Hepatocyte (in vitro differentiated cells): ENCODE results near the gene RNFT2. TPM values are rescaled to one million over a fixed set of nuclear protein-coding genes. Genes with fewer than 3 reads are reported as not detected.

Source experiments
- DNase-seq: peaks from one replicate; pipeline ENCODE4 v3.0.0-alpha.2; 2016; ENCODE audit warnings: low spot score
- H2AFZ ChIP-seq: fragments of 200-600 bp; sonication (generic); 2 replicates; pipeline ENCODE4 v1.6.0; 2016; ENCODE audit warnings: antibody characterized with exemption, mild to moderate bottlenecking
- H3K27ac ChIP-seq: fragments of 200-600 bp; sonication (generic); 2 replicates; pipeline ENCODE4 v1.5.1; 2016; ENCODE audit warnings: mild to moderate bottlenecking
- H3K27me3 ChIP-seq: fragments of 200-600 bp; sonication (generic); 2 replicates; pipeline ENCODE4 v1.6.1; 2016
- H3K36me3 ChIP-seq: fragments of 200-600 bp; sonication (generic); replicated peaks from 2 replicates; pipeline ENCODE4 v1.5.1; 2016; ENCODE audit warnings: low read depth; ENCODE audit not compliant: insufficient read depth
- H3K4me1 ChIP-seq: fragments of 200-600 bp; sonication (generic); 2 replicates; pipeline ENCODE4 v1.5.1; 2016; ENCODE audit warnings: mild to moderate bottlenecking, moderate library complexity; ENCODE audit not compliant: insufficient read depth
- H3K4me2 ChIP-seq: fragments of 200-600 bp; sonication (generic); 2 replicates; pipeline ENCODE4 v1.6.0; 2016
- H3K4me3 ChIP-seq: fragments of 200-600 bp; sonication (generic); 2 replicates; pipeline ENCODE4 v1.5.1; 2016; ENCODE audit warnings: mild to moderate bottlenecking
- H3K79me2 ChIP-seq: fragments of 200-600 bp; sonication (generic); 2 replicates; pipeline ENCODE4 v1.6.0; 2017; ENCODE audit warnings: mild to moderate bottlenecking
- H3K9me2 ChIP-seq: fragments of 200-600 bp; sonication (generic); replicated peaks from 2 replicates; pipeline ENCODE4 v1.6.0; 2017; ENCODE audit warnings: mild to moderate bottlenecking; ENCODE audit not compliant: insufficient read depth
- H3K9me3 ChIP-seq: fragments of 200-600 bp; sonication (generic); 2 replicates; pipeline ENCODE4 v1.5.1; 2016; ENCODE audit warnings: low read depth, mild to moderate bottlenecking
- H4K20me1 ChIP-seq: fragments of 200-600 bp; sonication (generic); 2 replicates; pipeline ENCODE4 v1.6.0; 2016; ENCODE audit warnings: mild to moderate bottlenecking; ENCODE audit not compliant: insufficient read depth, poor library complexity, severe bottlenecking
- CTCF ChIP-seq: fragments of 200-600 bp; sonication (generic); IDR thresholded peaks from 2 replicates; pipeline ENCODE4 v1.5.1; 2016; ENCODE audit warnings: antibody characterized with exemption, mild to moderate bottlenecking; ENCODE audit not compliant: poor library complexity
- EZH2 ChIP-seq: fragments of 200-600 bp; sonication (generic); IDR thresholded peaks from 2 replicates; pipeline ENCODE4 v1.6.1; 2016; ENCODE audit warnings: antibody characterized with exemption, mild to moderate bottlenecking, borderline replicate concordance
- EZH2phosphoT487 ChIP-seq: fragments of 200-600 bp; sonication (generic); IDR thresholded peaks from one replicate; pipeline ENCODE4 v1.6.1; 2018; ENCODE audit warnings: antibody characterized with exemption, mild to moderate bottlenecking, low read depth, moderate library complexity; ENCODE audit not compliant: unreplicated experiment, severe bottlenecking
- WGBS: methylation state at CpG from one replicate; pipeline ENCODE4 v1.1.6; 2016; ENCODE audit warnings: low lambda C conversion rate; ENCODE audit errors: missing lambda C conversion rate; 5-methylcytosine and 5-hydroxymethylcytosine counted together
- polyA plus RNA-seq: library from polyadenylated mRNA; unstranded; fragments of >200 nt; fragmentation: Nextera tagmentation; extraction: Ambion mirVana; gene quantifications from 2 replicates; pipeline ENCODE4 v1.2.1, GENCODE V29; 2016
- total RNA-seq: library from RNA; depleted of rRNA; stranded (reverse); fragments of >200 nt; gene quantifications from 2 replicates; pipeline ENCODE4 v1.2.3, GENCODE V29; 2014

RNFT2 gene
- total and polyA plus RNA-seq, 2 experiments from 2014 or later, result 1.5 to 2.9 TPM

- Histone ChIP-seq H3K4me3 (no peak overlapping the region), H3K9me3 (no peaks in the 10 kb centered on the region), H3K4me2 (no peak overlapping the region), H3K9me2 (no peaks in the 10 kb centered on the region), H3K4me1 (no peaks in the 10 kb centered on the region), H3K27me3 (peaks cover 3% of the 10 kb centered on the region), H3K27ac (no peak overlapping the region), H4K20me1 (no peaks in the 10 kb centered on the region), H3K79me2 (no peaks in the 10 kb centered on the region), H2AFZ (no peak overlapping the region), H3K36me3 (no peaks in the 10 kb centered on the region)
- WGBS, result 95% methylated on average over 2 of the region's 2 CpGs
- no peak for TF ChIP-seq CTCF
- no peak for TF ChIP-seq EZH2phosphoT487
- no peak for TF ChIP-seq EZH2
- DNase-seq, result no peak
Measured at GRCh38 chr12:116867523-116867922, 129.4 kb downstream of the RNFT2 start.

DNA sequence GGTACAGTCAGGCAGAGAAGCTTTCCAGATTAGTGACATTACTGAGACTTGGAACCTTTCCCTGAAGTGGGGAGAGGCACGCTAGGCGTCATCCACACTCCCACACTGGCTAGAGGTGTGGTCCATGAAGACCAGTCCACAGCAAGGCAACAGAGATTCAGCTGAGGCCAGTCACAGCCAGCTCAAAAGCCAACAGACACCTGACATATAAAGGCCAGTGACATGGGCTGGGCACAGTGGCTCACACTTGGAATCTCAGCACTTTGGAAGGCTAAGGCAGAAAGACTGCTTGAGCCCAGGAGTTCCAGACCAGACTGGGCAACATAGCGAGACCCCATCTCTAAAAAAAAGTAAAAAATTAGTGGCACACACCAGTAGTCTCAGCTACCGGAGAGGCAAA is 132.2 kb downstream of the RNFT2 start:
- Histone ChIP-seq H3K4me2 (no peak overlapping the region), H4K20me1 (no peaks in the 10 kb centered on the region), H2AFZ (no peak overlapping the region), H3K36me3 (no peaks in the 10 kb centered on the region), H3K79me2 (no peaks in the 10 kb centered on the region), H3K4me3 (no peak overlapping the region), H3K9me2 (no peaks in the 10 kb centered on the region), H3K27ac (no peak overlapping the region), H3K9me3 (no peaks in the 10 kb centered on the region), H3K4me1 (no peaks in the 10 kb centered on the region), H3K27me3 (peaks cover 19% of the 10 kb centered on the region)
- WGBS, result 89% methylated on average over 4 of the region's 4 CpGs
- no peak for DNase-seq
- no peak for TF ChIP-seq EZH2
- TF ChIP-seq CTCF, result no peak
- no peak for TF ChIP-seq EZH2phosphoT487

- no peak overlapping the region for H3K4me2 ChIP-seq
- H3K4me3 ChIP-seq, result no peak overlapping the region
- no peak overlapping the region for H2AFZ ChIP-seq
- H3K79me2 ChIP-seq, result no peaks in the 10 kb centered on the region
- H3K9me3 ChIP-seq, result no peaks in the 10 kb centered on the region
- no peak overlapping the region for H3K27ac ChIP-seq
- peaks cover 59% of the 10 kb centered on the region for H3K27me3 ChIP-seq
- no peaks in the 10 kb centered on the region for H3K36me3 ChIP-seq
- TF ChIP-seq EZH2 (no peak), CTCF (no peak), EZH2phosphoT487 (no peak)
- DNase-seq, result no peak
- WGBS, result 89% methylated on average over 4 of the region's 4 CpGs
- peaks cover 11% of the 10 kb centered on the region for H3K4me1 ChIP-seq
- no peaks in the 10 kb centered on the region for H4K20me1 ChIP-seq
- no peaks in the 10 kb centered on the region for H3K9me2 ChIP-seq
Measured at GRCh38 chr12:116874324-116874995, 136.3 kb downstream of the RNFT2 start.
